HG03354 (cell line): ENCODE data around the gene TMEM18.

Source experiments
- ATAC-seq: cut with Tn5 transposase; IDR thresholded peaks from one replicate; pipeline ENCODE4 v1.9.1; 2021; ENCODE audit warnings: mild to moderate bottlenecking; ENCODE audit not compliant: unreplicated experiment, poor library complexity, severe bottlenecking

Gene TMEM18

DNA sequence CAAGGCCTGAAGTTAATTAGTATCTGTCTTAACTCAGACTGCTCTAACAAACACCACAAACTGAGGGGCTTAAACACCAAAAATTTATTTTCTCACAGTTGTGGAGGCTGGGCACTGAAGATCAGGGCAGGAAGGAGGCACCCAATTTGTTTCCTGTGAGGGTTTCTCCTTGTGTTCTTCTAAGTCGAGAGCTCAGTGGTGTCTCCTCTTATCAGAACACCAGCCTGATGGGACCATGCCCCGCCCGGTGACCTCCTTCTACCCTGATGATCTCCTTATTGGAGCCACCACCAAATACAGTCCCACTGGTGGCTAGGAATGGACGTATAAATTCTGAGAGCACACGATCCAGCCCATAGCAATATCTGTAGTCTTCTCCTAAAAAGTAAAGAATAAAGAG lies 20.5 kb downstream of the TMEM18 start:
- ATAC-seq, result no peak

GRCh38 chr2:655626-656025 lies 21.6 kb downstream of the TMEM18 start:
- no peak for ATAC-seq

DNA sequence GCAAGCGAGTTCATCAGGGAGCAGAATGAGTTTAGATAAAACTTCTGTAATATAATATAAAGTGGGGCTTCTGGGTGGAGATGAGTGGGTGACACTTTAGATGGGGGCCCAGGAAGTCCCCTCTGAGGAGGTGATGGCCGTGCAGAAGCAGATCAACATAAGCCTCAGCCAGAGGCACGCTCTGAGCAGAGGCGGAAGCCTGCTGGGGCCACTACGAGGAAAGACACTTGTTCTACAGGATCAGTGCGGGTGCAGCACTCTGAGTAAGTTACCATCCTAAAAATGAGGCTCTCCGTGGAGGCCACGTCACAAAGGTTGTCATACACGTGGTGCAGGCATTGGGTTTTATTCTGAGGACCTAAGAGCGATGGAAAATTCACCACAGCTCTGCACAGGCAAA lies 22.3 kb downstream of the TMEM18 start:
- no peak for ATAC-seq

DNA sequence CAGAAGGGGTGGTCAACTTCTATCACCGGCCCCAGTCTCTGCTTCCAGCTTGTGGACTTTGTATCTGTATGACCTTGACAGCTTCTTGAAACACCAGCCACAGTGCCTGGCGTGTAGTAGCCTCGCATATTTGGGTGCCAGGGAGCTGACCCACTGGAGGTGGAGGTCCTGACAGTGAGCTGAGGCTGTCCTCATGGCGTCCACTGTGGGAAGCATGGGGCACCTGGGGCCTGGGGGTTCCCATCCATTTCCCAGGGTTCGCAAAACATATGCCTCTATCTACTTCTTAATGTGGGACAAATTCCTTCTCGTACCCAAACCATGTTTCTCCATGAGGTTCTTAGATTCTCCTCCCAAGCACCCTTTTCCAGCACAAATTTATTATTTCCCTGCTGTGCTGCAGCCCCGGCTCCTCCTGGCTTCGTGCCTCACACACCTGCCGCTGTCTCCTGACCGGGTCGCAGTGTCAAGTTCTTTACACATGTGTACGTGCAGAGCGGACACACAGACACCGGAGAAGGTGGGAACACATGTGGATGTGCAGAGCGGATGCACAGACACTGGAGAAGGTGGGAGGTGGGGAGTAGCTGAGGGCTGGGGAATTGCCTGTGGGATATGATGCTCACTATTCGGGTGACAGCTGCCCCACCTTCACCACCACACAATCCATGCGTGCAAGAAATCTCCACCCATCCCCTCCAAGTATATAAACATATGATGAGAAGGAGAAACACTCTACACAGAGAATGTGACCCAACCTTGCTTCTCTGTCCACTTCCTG lies 23.4 kb downstream of the TMEM18 start:
- no peak for ATAC-seq

DNA sequence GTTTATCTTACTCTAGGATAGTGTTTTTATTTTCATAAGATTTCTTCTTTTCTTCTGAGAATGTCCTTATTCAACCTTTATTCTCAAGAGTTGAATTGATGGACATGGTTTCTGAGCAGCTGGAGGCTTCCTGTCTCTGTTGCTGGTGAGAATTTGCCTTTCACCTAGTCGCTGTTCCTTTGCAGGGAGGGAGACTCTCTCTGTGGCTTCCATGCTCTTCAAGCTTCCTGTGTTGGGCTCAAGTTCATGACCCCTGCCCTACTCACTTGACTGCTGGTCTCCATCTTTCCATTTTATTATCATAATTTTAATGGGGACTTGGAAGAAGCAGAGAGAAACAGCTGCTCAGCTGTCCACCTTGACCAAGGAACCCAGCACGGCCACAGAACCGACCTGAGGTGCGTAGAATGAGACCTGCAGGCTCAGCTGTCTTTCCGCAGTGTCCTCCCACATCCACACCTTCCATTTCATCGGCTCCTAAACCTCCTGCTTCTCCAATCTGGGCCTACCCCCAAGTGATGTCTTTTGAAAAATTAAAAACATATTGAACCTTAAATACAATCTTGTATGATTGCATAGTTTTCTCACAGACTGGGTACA lies 24.2 kb downstream of the TMEM18 start:
- no peak for ATAC-seq

- no peak for ATAC-seq
These were observed 25.2 kb downstream of the TMEM18 start for GRCh38 chr2:651951-652373.

- no peak for ATAC-seq
These were observed 26.6 kb downstream of the TMEM18 start for GRCh38 chr2:650343-651310.

DNA sequence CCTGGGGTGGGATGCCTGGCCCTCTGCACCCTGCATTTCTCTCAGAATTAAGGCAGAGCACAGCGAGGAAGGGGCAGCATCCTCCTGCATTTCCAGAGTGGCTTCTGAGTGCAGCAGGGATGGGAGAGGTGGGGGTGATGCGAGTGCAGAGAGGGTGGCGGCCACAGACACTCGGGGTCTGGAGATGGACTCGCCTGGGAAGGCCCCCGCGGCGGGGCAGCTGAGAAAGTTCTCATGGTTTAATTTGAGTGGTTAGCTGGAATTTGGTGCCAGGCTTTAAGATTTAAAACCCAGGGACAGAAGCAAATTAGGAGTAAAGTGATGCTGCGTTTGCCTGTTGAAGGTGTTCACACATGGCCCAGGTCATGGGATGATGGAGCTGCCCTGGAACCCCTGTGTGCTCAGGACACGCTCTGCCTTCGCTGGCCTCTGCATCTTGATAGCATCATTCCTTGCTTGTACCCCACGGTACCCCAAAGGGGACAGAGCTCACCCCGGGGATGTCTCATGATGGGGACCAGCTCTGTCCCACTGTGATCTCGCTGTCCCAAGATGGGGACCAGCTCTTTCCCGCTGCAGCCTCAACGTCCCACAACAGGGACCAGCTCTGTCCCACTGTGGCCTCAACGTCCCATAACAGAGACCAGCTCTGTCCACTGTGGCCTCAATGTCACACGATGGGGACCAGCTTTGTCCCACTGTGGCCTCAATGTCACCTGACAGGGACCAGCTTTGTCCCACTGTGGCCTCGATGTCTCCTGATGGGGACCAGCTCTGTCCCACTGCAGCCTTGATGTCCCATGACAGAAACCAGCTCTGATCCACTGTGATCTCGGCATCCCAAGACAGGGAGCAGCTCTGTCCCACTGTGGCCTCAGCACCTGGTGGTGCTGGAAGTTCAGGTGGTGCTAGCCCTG lies 27.5 kb downstream of the TMEM18 start:
- no peak for ATAC-seq

DNA sequence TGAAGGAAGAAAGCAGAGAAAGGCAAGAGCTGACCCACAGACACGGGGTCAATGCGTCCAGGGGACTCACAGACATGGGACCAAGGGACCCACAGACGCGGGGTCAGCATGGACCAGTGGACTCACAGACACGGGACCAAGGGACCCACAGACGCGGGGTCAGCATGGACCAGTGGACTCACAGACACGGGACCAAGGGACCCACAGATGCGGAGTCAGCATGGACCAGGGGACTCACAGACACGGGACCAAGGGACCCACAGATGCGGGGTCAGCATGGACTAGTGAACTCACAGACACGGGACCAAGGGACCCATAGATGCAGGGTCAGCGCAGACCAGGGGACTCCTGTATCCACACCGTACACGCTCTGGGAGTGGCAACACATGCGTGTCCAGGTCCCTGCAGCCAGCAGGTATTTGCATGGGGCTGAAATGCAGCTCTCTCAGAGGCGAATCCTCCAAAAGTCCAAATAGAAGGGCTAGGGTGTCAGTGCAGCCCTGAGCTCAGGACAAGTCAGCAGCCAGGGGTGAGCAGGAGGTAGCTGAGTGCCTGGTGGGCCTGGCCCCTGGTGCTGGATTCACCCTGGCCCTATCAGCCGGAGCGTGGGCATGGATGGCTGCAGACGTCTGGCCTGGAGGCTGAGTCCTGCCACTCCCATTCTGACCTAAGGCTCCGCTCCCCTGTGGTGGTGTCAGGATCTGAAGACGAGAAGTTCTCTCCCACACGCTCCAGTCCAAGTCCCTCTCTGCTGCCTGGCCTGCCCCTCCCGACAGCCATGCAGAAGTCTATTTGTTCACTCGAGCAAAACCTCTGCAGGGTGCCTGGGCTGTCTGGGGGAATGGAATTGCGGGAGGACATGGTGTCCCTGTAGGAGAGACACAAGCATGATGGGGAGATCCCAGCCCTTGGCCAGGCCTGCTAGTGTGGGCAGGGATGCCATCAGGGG lies 28.5 kb downstream of the TMEM18 start:
- no peak for ATAC-seq

GRCh38 chr2:647691-648231 lies 29.4 kb downstream of the TMEM18 start:
- ATAC-seq, result no peak

DNA sequence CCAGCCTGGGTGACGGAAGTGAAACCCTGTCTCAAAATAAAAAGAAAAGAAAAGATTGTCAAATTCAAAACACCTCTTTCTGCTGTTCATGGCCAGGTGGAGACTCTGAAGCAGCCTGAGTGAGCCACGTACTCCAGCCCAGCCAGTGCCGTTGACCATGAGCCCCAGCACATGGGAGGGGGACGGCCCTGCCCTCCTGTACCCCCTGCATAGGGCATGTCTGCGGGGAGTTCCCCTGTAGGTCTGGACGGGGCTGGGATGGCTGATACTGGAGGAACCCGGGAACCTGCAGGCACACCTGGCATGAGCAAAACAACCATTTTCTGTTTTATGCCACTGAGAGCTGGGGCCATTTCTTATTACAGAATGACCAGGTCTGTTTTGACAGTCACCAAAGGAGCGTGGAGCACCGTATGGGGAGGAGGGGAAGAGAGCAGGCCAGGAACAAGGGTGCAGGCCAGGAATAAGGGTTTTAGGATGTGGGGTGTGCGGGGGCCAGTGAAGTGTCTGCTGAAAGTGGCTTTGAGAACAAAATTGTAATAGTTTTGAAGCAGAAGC lies 30.1 kb downstream of the TMEM18 start:
- no peak for ATAC-seq

- ATAC-seq, result no peak
These were observed 32.3 kb downstream of the TMEM18 start for GRCh38 chr2:644871-645270.

DNA sequence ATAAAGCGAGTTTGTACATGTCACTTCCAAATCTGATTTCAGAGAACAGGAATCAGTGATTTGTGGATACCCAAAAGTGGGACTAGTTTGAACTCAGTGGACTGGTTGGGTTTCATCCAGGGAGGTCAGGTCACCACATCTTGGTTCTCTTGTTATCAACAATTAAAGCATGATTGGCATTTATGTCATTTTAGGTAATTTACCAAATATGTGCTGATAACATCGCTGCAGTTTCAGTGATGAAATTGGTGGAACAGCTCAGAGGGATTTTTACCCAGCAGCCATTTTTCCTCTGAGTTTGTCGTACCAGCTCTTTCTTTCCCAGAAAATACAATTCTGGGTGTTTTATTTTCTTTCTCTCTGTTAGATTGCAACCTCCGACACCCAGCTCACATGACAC lies 33.4 kb downstream of the TMEM18 start:
- no peak for ATAC-seq

- ATAC-seq, result no peak
These were observed 33.9 kb downstream of the TMEM18 start for GRCh38 chr2:643334-643733.

DNA sequence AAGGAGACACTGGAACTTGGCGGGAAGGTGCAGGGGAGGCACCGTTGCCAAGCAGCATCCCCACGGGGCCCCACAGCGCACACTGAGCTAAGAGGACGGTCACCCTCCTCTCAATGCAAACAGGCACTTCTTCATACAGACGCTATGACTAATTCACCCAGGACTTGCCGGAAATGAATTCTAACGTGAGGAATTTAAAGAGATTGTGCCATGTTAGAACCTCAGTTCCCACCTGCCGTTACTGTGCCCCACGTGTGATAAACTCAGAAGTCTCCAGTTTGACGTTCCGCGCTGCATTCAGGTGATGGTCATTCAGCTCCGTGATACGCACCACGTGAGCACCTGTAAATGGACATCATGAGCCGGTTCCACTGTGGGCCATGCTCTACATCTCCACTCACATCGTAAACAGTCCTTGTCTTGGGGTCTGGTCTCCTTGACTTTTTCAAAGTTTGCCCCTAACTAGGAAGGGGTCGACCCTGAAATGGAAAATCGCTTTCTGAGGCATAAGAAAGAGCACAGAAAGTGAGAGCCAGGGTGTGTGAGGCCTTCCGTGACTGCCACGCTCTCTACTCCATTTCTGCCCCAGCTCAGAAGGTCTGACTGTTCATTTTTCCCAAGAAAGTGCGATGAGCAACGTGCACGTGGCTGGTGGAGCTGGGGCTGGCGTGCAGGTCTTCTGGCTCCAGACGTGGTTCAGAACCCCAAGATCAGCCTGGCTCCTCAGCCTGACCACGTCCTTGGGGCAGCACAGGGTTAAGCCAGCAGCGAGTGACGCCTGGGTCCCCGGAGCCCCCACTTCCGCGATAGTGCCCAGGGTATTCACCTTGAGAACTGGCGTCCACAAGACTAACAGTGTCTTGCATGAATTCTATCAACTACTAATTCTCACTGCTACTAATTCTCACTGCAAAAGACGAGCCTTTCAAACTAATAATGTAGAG lies 35.1 kb downstream of the TMEM18 start:
- ATAC-seq, result no peak

GRCh38 chr2:641164-641871 lies 35.9 kb downstream of the TMEM18 start:
- no peak for ATAC-seq
